GM18519 (cell line): ENCODE results near the gene MRPS26.
"Not testable (repeated sequence)": the region's sequence is repeated elsewhere in the genome, so short reads cannot be mapped to it uniquely, and the experiment has no call there.

ENCODE experiments used
- ATAC-seq: cut with Tn5 transposase; IDR thresholded peaks from one replicate; pipeline ENCODE4 v1.9.1; 2021; ENCODE audit warnings: mild to moderate bottlenecking, moderate library complexity; ENCODE audit not compliant: unreplicated experiment, low FRiP score

MRPS26 gene

GRCh38 chr20:3072530-3073250 lies 26.8 kb downstream of the MRPS26 start:
- ATAC-seq: no peak

GRCh38 chr20:3073251-3073643 lies 27.4 kb downstream of the MRPS26 start:
- ATAC-seq: not testable (repeated sequence)

GRCh38 chr20:3074812-3075211 lies 29.0 kb downstream of the MRPS26 start:
- no peak for ATAC-seq

- not testable (repeated sequence) for ATAC-seq
Measured at GRCh38 chr20:3075315-3075714, 29.5 kb downstream of the MRPS26 start.

GRCh38 chr20:3077618-3078134 lies 31.8 kb downstream of the MRPS26 start:
- ATAC-seq: no peak

GRCh38 chr20:3080939-3081388 lies 35.1 kb downstream of the MRPS26 start:
- no peak for ATAC-seq

- ATAC-seq: no peak
Measured at GRCh38 chr20:3081641-3082040, 35.8 kb downstream of the MRPS26 start.

GRCh38 chr20:3082306-3082951 lies 36.6 kb downstream of the MRPS26 start:
- ATAC-seq: no peak

GRCh38 chr20:3082955-3083952 lies 37.4 kb downstream of the MRPS26 start:
- ATAC-seq: no peak

- no peak for ATAC-seq
Measured at GRCh38 chr20:3084283-3084985, 38.6 kb downstream of the MRPS26 start, which contains the start of gene AVP. TSS of gene AVP (minus strand) at chr20:3084724. CDS start at chr20:3084674, 50 bp downstream.

- no peak for ATAC-seq
Measured at GRCh38 chr20:3084986-3085360, 39.1 kb downstream of the MRPS26 start.

- ATAC-seq: no peak
Measured at GRCh38 chr20:3085571-3086072, 39.8 kb downstream of the MRPS26 start.

- no peak for ATAC-seq
Measured at GRCh38 chr20:3088031-3088430, 42.2 kb downstream of the MRPS26 start.

GRCh38 chr20:3090565-3090964 lies 44.7 kb downstream of the MRPS26 start:
- no peak for ATAC-seq

- ATAC-seq: no peak
Measured at GRCh38 chr20:3092611-3093379, 46.9 kb downstream of the MRPS26 start.

GRCh38 chr20:3093861-3094361 lies 48.1 kb downstream of the MRPS26 start:
- ATAC-seq: no peak

- no peak for ATAC-seq
Measured at GRCh38 chr20:3094848-3095629, 49.2 kb downstream of the MRPS26 start.
